K562 (cell line): ENCODE data around the gene CUX1.

Experiments
- BHLHE40 ChIP-seq: IDR thresholded peaks from 2 replicates; pipeline ENCODE4 v1.6.1; 2011; ENCODE audit warnings: low read length, improper control_type of control experiment
- CBX5 ChIP-seq: IDR thresholded peaks from 2 replicates; pipeline ENCODE4 v1.6.1; 2014; ENCODE audit warnings: low read depth, borderline replicate concordance
- CREB1 ChIP-seq, 2 experiments: sonication (generic) in 1 of 2; formaldehyde crosslinking in 1 of 2; IDR thresholded peaks; 2 replicates each; pipeline versions ENCODE4 v1.6.1 to v1.8.0; 2012 to 2022; ENCODE audit warnings: inconsistent platforms in 1 of 2, mild to moderate bottlenecking in 1 of 2, missing genetic modification reagents in 1 of 2, moderate library complexity in 1 of 2
- GABPA ChIP-seq: fragments of 200-800 bp; sonication (Bioruptor generic); conservative IDR thresholded peaks from 2 replicates; pipeline ENCODE4 v1.6.1; 2016; ENCODE audit warnings: low read depth, missing genetic modification characterization, missing compliant biosample characterization
- HCFC1 ChIP-seq: IDR thresholded peaks from 2 replicates; pipeline ENCODE4 v1.6.1; 2012; ENCODE audit warnings: low read depth, low read length, improper control_type of control experiment
- MITF ChIP-seq: IDR thresholded peaks from 2 replicates; pipeline ENCODE4 v1.6.1; 2014; ENCODE audit warnings: antibody characterized with exemption
- NCOA6 ChIP-seq: fragments of 450-650 bp; IDR thresholded peaks from 2 replicates; pipeline ENCODE4 v1.6.1; 2017; ENCODE audit warnings: mild to moderate bottlenecking
- NR2C2 ChIP-seq, 2 experiments: fragments of 200-800 bp in 1 of 2; sonication (Bioruptor generic) in 1 of 2; sonication (generic) in 1 of 2; formaldehyde crosslinking in 1 of 2; IDR thresholded peaks; 2 replicates each; pipeline versions ENCODE4 v1.6.1 to v1.8.0; 2016 to 2022; ENCODE audit warnings: mild to moderate bottlenecking in 1 of 2, missing compliant biosample characterization in 1 of 2, missing genetic modification characterization in 1 of 2, missing genetic modification reagents in 1 of 2
- POLR2A ChIP-seq: fragments of 450-650 bp; conservative IDR thresholded peaks from 2 replicates; pipeline ENCODE4 v1.6.1; 2016
- PRPF4 ChIP-seq: fragments of 200-400 bp; formaldehyde crosslinking; IDR thresholded peaks from one replicate; pipeline ENCODE4 v1.6.1; 2017; ENCODE audit warnings: low read length, low read depth, mild to moderate bottlenecking; ENCODE audit not compliant: insufficient read depth, poor library complexity, severe bottlenecking
- RB1 ChIP-seq: fragments of 450-650 bp; IDR thresholded peaks from 2 replicates; pipeline ENCODE4 v1.6.1; 2017; ENCODE audit warnings: low read depth, mild to moderate bottlenecking
- TAF1 ChIP-seq: IDR thresholded peaks from 2 replicates; pipeline ENCODE4 v1.6.1; 2011; ENCODE audit warnings: mild to moderate bottlenecking, low read length, moderate library complexity; ENCODE audit not compliant: insufficient read depth, control insufficient read depth, severe bottlenecking; ENCODE audit errors: extremely low read depth
- ZNF584 ChIP-seq: fragments of 200-800 bp; sonication (Bioruptor generic); IDR thresholded peaks from 2 replicates; pipeline ENCODE4 v1.6.1; 2016; ENCODE audit warnings: low read depth, mild to moderate bottlenecking, missing genetic modification characterization, missing compliant biosample characterization
- TF ChIP-seq, protein P1 (sequence below), 3 experiments: IDR thresholded peaks in 2 of 3; conservative IDR thresholded peaks in 1 of 3; 2 replicates each; pipeline ENCODE4 v1.5.1; 2011 to 2012; ENCODE audit warnings: low read length in 3 of 3, mild to moderate bottlenecking in 3 of 3, control low read depth in 2 of 3, improper control_type of control experiment in 1 of 3, inconsistent platforms in 1 of 3, low read depth in 1 of 3, mixed read lengths in 1 of 3, moderate library complexity in 1 of 3; ENCODE audit not compliant: insufficient read depth in 2 of 3

GRCh38 chr7:101987494-101987893 lies 170.1 kb downstream of the CUX1 start:
- TF ChIP-seq NR2C2 (CRISPR knock-in tag; IDR thresholded peaks at IDR 0.05), result no peak
- no peak for TF ChIP-seq NR2C2 (tag; IDR thresholded peaks at IDR 0.05)
- no peak for TF ChIP-seq HCFC1
- TF ChIP-seq RB1, result no peak
- TF ChIP-seq, protein P1, sequence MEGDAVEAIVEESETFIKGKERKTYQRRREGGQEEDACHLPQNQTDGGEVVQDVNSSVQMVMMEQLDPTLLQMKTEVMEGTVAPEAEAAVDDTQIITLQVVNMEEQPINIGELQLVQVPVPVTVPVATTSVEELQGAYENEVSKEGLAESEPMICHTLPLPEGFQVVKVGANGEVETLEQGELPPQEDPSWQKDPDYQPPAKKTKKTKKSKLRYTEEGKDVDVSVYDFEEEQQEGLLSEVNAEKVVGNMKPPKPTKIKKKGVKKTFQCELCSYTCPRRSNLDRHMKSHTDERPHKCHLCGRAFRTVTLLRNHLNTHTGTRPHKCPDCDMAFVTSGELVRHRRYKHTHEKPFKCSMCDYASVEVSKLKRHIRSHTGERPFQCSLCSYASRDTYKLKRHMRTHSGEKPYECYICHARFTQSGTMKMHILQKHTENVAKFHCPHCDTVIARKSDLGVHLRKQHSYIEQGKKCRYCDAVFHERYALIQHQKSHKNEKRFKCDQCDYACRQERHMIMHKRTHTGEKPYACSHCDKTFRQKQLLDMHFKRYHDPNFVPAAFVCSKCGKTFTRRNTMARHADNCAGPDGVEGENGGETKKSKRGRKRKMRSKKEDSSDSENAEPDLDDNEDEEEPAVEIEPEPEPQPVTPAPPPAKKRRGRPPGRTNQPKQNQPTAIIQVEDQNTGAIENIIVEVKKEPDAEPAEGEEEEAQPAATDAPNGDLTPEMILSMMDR (IDR thresholded peaks at IDR 0.05 in 2 of 3, conservative IDR thresholded peaks at IDR 0.05 in 1 of 3; ENCODE audit: insufficient read depth in 2 of 3, low read depth in 1 of 3, low read length in 3 of 3), result no peak
- no peak for TF ChIP-seq NCOA6
- TF ChIP-seq MITF, result no peak
- no peak for TF ChIP-seq PRPF4
- TF ChIP-seq CBX5, result no peak
- no peak for TF ChIP-seq POLR2A
- TF ChIP-seq TAF1, result no peak
- TF ChIP-seq BHLHE40, result peak; percentile 99
- no peak for TF ChIP-seq CREB1 (IDR thresholded peaks at IDR 0.05)
- TF ChIP-seq CREB1 (CRISPR knock-in tag; IDR thresholded peaks at IDR 0.05), result no peak
- TF ChIP-seq ZNF584 (CRISPR knock-in tag), result no peak
- TF ChIP-seq GABPA (tag), result no peak
